Measurements from ENCODE around the gene RPL38.

RPL38 gene

GRCh38 chr17:74231928-74232907 lies 28.7 kb downstream of the RPL38 start:
- Histone ChIP-seq H3K36me3 (ENCODE audit: low read length) (no peaks in the 10 kb centered on the region), H3K27ac (ENCODE audit: low read depth, low read length) (no peak overlapping the region), H3K27me3 (ENCODE audit: low read length) (no peaks in the 10 kb centered on the region), H3K9ac (ENCODE audit: low read length) (no peak overlapping the region), H2AFZ (ENCODE audit: low read depth, low read length, severe bottlenecking) (no peak overlapping the region), H3K79me2 (ENCODE audit: insufficient read depth, low read length) (no peaks in the 10 kb centered on the region), H3F3A (ENCODE audit: insufficient read depth) (no peaks in the 10 kb centered on the region), H3K9me2 (replicated peaks; ENCODE audit: insufficient read depth, low read length) (no peaks in the 10 kb centered on the region), H3K4me3 (ENCODE audit: insufficient read depth, low read length, poor library complexity, severe bottlenecking) (no peak overlapping the region), H4K20me1 (ENCODE audit: low read depth, low read length) (no peaks in the 10 kb centered on the region), H3K9me3 (ENCODE audit: insufficient read depth, low read length) (no peaks in the 10 kb centered on the region), H3K4me2 (ENCODE audit: low read depth, low read length, poor library complexity, severe bottlenecking) (no peak overlapping the region)
- no peak for TF ChIP-seq EZH2phosphoT487 (conservative IDR thresholded peaks at IDR 0.05; ENCODE audit: low read length)
- no peak for TF ChIP-seq CTCF (IDR thresholded peaks at IDR 0.05; ENCODE audit: insufficient read depth, low read length, poor library complexity, severe bottlenecking)

GRCh38 chr17:74233937-74234336 lies 30.5 kb downstream of the RPL38 start:
- TF ChIP-seq CTCF (IDR thresholded peaks at IDR 0.05; ENCODE audit: insufficient read depth, low read length, poor library complexity, severe bottlenecking): no peak
- TF ChIP-seq EZH2phosphoT487 (conservative IDR thresholded peaks at IDR 0.05; ENCODE audit: low read length): no peak
- no peaks in the 10 kb centered on the region for H3K36me3 ChIP-seq (ENCODE audit: low read length)

GRCh38 chr17:74234486-74234885 lies 31.0 kb downstream of the RPL38 start:
- Histone ChIP-seq H4K20me1 (ENCODE audit: low read depth, low read length) (no peaks in the 10 kb centered on the region), H3K4me2 (ENCODE audit: low read depth, low read length, poor library complexity, severe bottlenecking) (no peak overlapping the region), H3K9ac (ENCODE audit: low read length) (no peak overlapping the region), H3K9me2 (replicated peaks; ENCODE audit: insufficient read depth, low read length) (no peaks in the 10 kb centered on the region), H3K4me3 (ENCODE audit: insufficient read depth, low read length, poor library complexity, severe bottlenecking) (no peak overlapping the region), H3K27ac (ENCODE audit: low read depth, low read length) (no peak overlapping the region), H3K79me2 (ENCODE audit: insufficient read depth, low read length) (no peaks in the 10 kb centered on the region), H3K36me3 (ENCODE audit: low read length) (no peaks in the 10 kb centered on the region), H3F3A (ENCODE audit: insufficient read depth) (no peaks in the 10 kb centered on the region), H3K9me3 (ENCODE audit: insufficient read depth, low read length) (no peaks in the 10 kb centered on the region), H3K27me3 (ENCODE audit: low read length) (no peaks in the 10 kb centered on the region), H2AFZ (ENCODE audit: low read depth, low read length, severe bottlenecking) (no peak overlapping the region)
- no peak for TF ChIP-seq EZH2phosphoT487 (conservative IDR thresholded peaks at IDR 0.05; ENCODE audit: low read length)
- TF ChIP-seq CTCF (IDR thresholded peaks at IDR 0.05; ENCODE audit: insufficient read depth, low read length, poor library complexity, severe bottlenecking): no peak

More at GRCh38 chr17:74233937-74234336, 30.5 kb downstream of the RPL38 start:
- Histone ChIP-seq H3K79me2 (ENCODE audit: insufficient read depth, low read length) (no peaks in the 10 kb centered on the region), H3K4me2 (ENCODE audit: low read depth, low read length, poor library complexity, severe bottlenecking) (no peak overlapping the region), H3K9me2 (replicated peaks; ENCODE audit: insufficient read depth, low read length) (no peaks in the 10 kb centered on the region), H3K9me3 (ENCODE audit: insufficient read depth, low read length) (no peaks in the 10 kb centered on the region), H4K20me1 (ENCODE audit: low read depth, low read length) (no peaks in the 10 kb centered on the region), H3K4me3 (ENCODE audit: insufficient read depth, low read length, poor library complexity, severe bottlenecking) (no peak overlapping the region), H3F3A (ENCODE audit: insufficient read depth) (no peaks in the 10 kb centered on the region), H3K27me3 (ENCODE audit: low read length) (no peaks in the 10 kb centered on the region), H2AFZ (ENCODE audit: low read depth, low read length, severe bottlenecking) (no peak overlapping the region), H3K9ac (ENCODE audit: low read length) (no peak overlapping the region), H3K27ac (ENCODE audit: low read depth, low read length) (no peak overlapping the region)

Measured in SU-DHL-6 (cell line).